GM12801 (cell line): ENCODE measurements around the gene RYR2.

ENCODE experiments used
- TF ChIP-seq, protein P1 (sequence below): IDR thresholded peaks from one replicate; pipeline ENCODE4 v1.5.1; 2011; ENCODE audit warnings: control low read depth; ENCODE audit not compliant: insufficient read length; ENCODE audit errors: extremely low read depth

Gene RYR2

DNA sequence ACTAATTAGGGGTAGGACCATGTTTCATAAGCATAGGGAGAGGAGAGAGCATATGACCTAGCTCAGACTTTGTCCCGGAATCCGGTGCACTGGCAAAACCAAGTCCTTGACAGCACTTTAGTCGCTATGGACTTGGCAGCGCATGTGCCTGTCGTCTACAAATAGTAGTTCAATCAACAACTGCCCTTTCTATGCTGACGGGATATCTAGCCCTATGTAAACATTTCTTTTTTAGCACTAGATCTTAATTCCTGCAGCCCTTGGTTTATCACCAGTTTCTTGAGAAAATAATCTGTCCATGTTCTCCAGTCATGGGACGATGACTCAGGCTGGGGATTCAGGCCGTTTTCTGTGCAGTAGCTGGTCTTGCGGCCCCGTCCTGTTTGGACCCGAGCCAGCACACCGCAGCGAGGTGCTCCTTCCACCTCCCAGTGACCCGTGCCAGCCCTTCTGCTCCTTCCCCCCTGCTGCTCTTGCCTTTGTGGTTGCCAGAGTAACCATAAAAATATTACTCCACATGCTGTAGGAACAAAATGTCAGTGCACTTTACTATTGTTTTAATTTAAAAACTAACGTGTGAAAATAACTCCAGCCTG is 29.1 kb upstream of the RYR2 start:
- TF ChIP-seq, protein P1, sequence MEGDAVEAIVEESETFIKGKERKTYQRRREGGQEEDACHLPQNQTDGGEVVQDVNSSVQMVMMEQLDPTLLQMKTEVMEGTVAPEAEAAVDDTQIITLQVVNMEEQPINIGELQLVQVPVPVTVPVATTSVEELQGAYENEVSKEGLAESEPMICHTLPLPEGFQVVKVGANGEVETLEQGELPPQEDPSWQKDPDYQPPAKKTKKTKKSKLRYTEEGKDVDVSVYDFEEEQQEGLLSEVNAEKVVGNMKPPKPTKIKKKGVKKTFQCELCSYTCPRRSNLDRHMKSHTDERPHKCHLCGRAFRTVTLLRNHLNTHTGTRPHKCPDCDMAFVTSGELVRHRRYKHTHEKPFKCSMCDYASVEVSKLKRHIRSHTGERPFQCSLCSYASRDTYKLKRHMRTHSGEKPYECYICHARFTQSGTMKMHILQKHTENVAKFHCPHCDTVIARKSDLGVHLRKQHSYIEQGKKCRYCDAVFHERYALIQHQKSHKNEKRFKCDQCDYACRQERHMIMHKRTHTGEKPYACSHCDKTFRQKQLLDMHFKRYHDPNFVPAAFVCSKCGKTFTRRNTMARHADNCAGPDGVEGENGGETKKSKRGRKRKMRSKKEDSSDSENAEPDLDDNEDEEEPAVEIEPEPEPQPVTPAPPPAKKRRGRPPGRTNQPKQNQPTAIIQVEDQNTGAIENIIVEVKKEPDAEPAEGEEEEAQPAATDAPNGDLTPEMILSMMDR = no peak

DNA sequence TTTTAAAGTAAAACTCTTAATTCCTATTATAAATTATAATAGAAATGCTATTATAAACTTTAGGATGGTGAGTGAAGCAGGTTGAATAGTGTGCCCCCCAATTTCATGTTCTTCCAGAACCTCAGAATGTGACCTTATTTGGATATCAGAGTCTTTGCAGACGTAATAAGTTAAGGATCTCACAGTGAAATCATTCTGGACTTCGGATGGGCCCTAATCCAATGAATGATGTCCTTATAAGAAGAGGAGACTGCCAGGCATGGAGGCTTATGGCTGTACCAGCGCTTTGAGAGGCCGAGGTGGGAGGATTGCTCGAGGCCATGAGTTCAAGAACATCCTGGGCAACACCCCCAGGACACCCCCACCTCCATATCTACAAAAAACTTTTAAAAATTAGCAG is 28.4 kb upstream of the RYR2 start:
- TF ChIP-seq, protein P1 = no peak

DNA sequence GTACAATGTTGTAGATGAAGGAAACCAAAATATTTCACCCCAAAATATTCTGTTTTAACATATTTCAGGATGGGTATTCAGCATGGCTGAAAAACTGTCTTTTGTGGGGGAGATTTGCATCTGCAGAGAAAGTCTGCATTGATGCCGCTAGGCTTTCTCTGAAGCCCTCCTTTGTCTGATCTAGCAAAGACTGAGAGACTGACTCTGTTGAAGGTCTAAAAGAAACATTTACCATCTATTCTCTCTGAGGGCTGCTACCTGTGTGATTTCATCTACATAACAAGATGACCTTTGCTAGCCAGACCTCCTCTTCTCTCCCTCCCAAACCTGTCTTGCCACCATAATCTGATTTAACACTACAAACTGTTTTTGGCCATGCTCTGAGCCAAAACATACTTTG is 25.4 kb upstream of the RYR2 start:
- TF ChIP-seq, protein P1 = no peak

DNA sequence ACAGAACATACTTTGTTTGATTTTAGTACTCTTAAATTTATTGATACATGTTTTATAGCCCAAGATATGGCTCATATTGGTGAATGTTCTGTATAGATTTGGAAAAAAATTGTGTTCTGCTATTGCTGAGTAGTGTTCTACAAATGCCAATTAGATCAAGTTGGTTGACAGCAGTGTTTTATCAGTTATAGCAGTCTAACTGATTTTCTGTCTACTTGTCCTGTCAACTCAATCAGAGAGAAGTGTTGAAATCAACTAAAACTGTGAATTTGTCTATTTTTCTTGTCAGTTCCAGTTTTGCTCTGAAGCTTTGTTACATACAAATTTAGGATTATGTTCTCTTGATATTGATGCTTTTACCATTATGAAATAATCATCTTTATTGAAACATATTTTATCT is 23.1 kb upstream of the RYR2 start:
- TF ChIP-seq, protein P1 = no peak

DNA sequence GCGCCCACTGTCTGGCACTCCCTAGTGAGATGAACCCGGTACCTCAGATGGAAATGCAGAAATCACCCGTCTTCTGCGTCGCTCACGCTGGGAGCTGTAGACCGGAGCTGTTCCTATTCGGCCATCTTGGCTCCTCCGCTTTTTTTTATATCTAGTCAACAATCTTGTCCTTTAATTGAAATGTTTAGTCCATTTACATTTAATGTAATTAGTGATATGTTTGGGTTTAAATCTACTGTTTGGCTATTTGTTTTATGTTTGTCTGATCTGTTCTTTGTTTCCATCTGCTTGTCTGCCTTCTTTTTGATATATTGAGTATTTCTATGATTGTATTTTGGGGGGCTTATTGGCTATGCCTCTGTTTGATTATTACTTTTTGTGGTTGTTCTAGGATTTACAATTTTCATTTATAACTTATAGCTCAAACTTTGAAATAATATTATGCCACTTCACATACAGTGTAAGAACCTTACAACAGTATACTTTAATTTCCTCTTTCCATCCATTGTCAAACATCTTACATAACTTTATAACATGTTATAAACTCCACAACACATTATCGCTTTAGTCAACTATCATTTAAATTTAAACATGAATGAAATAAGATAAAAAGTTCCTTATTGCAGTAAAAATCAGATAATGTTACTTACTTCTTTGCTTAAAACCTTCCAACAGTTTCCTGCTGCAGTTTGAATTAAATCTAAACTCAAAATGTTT is 16.5 kb upstream of the RYR2 start:
- TF ChIP-seq, protein P1 = no peak

DNA sequence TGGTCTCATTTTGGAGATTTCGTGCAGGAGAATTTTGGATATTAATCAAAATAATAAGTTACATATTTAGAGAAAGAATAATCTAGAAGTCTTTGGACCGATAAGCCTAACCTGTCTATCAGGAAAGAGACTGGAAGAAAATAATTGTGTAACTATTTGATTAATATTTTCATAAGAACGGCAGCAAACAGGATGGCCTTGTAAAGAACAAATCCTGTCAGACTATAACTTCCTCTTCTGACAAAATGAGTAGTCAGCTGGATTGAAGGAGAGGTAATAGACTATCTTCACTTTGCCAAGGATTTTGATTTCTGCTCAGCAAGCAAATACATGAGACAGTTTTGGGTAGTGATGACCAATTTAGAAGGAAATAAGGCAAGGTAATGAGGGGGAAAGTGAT is 12.7 kb upstream of the RYR2 start:
- TF ChIP-seq, protein P1 = no peak

DNA sequence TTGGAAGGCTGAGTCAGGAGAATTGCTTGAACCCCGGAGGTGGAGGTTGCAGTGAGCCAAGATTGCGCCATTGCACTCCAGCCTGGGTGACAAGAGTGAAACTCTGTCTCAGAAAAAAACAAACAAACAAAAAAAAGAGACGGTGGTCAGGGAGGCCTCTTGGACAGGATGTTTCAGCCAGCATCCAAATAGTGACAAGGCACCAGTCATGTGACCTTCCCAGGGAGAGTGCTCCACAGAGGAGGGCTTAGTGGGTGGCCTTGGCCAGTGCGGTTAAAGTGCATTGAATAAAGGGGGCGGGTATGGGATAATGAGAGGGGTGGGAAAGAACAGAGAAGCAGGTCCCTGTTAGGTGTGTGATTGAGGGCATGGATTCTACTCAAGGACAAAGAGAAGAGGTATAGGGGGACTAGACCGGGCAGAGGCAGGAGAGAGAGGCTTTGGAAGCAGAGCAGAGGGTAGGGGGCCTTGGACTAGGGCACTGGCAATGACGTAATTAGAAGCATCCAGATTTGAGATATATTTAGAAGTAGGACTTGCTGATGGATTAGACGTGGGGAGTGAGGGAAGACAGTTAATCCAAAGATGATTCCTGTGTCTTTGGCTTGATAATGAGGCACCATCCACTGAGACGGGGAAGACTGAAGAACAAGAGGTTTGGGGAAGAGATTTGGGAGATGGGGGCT is 12.0 kb upstream of the RYR2 start:
- TF ChIP-seq, protein P1 = no peak
